ENCODE results near the gene SLC25A15.

The SLC25A15 gene

GRCh38 chr13:40793339-40793738, 3.9 kb downstream of the SLC25A15 start:
- Mint-ChIP-seq H3K36me3 (ENCODE audit: low read depth) (peaks cover 17% of the 10 kb centered on the region), H3K27me3 (ENCODE audit: low read depth) (no peaks in the 10 kb centered on the region), H3K4me3 (no peak overlapping the region)

GRCh38 chr13:40794414-40795368, 5.3 kb downstream of the SLC25A15 start:
- Mint-ChIP-seq H3K27me3 (ENCODE audit: low read depth) (no peaks in the 10 kb centered on the region), H3K4me1 (no peaks in the 10 kb centered on the region), H3K4me3 (no peak overlapping the region), H3K27ac (no peak overlapping the region), H3K9me3 (no peaks in the 10 kb centered on the region), H3K36me3 (ENCODE audit: low read depth) (peaks cover 29% of the 10 kb centered on the region)
- no peak for TF ChIP-seq CTCF (IDR thresholded peaks at IDR 0.05; ENCODE audit: unreplicated experiment in 3 of 3)

More at GRCh38 chr13:40793339-40793738, 3.9 kb downstream of the SLC25A15 start:
- Mint-ChIP-seq H3K9me3 (no peaks in the 10 kb centered on the region), H3K27ac (no peak overlapping the region), H3K4me1 (no peaks in the 10 kb centered on the region)
- TF ChIP-seq CTCF (IDR thresholded peaks at IDR 0.05; ENCODE audit: unreplicated experiment in 3 of 3) = no peak

- H3K9me3 Mint-ChIP-seq = no peaks in the 10 kb centered on the region
- peaks cover 44% of the 10 kb centered on the region for H3K36me3 Mint-ChIP-seq (ENCODE audit: low read depth)
- no peaks in the 10 kb centered on the region for H3K27me3 Mint-ChIP-seq (ENCODE audit: low read depth)
- no peak overlapping the region for H3K27ac Mint-ChIP-seq
- TF ChIP-seq CTCF (IDR thresholded peaks at IDR 0.05; ENCODE audit: unreplicated experiment in 3 of 3) = no peak
- no peak overlapping the region for H3K4me3 Mint-ChIP-seq
- no peaks in the 10 kb centered on the region for H3K4me1 Mint-ChIP-seq
Observed at GRCh38 chr13:40796649-40797048, 7.2 kb downstream of the SLC25A15 start.

- Mint-ChIP-seq H3K27me3 (ENCODE audit: low read depth) (no peaks in the 10 kb centered on the region), H3K9me3 (no peaks in the 10 kb centered on the region), H3K27ac (no peak overlapping the region), H3K4me3 (no peak overlapping the region), H3K36me3 (ENCODE audit: low read depth) (peaks cover 50% of the 10 kb centered on the region), H3K4me1 (no peaks in the 10 kb centered on the region)
- TF ChIP-seq CTCF (IDR thresholded peaks at IDR 0.05; ENCODE audit: unreplicated experiment in 3 of 3) = no peak
Observed at GRCh38 chr13:40798380-40798779, 9.0 kb downstream of the SLC25A15 start.

GRCh38 chr13:40799508-40799907, 10.1 kb downstream of the SLC25A15 start:
- TF ChIP-seq CTCF (IDR thresholded peaks at IDR 0.05; ENCODE audit: unreplicated experiment in 3 of 3) = no peak
- Mint-ChIP-seq H3K4me3 (no peak overlapping the region), H3K9me3 (no peaks in the 10 kb centered on the region), H3K4me1 (no peaks in the 10 kb centered on the region), H3K27ac (no peak overlapping the region), H3K27me3 (ENCODE audit: low read depth) (no peaks in the 10 kb centered on the region), H3K36me3 (ENCODE audit: low read depth) (peaks cover 56% of the 10 kb centered on the region)

- no peak for TF ChIP-seq CTCF (IDR thresholded peaks at IDR 0.05; ENCODE audit: unreplicated experiment in 3 of 3)
- H3K4me1 Mint-ChIP-seq = no peaks in the 10 kb centered on the region
- H3K4me3 Mint-ChIP-seq = no peak overlapping the region
- H3K27me3 Mint-ChIP-seq (ENCODE audit: low read depth) = no peaks in the 10 kb centered on the region
- no peak overlapping the region for H3K27ac Mint-ChIP-seq
- no peaks in the 10 kb centered on the region for H3K9me3 Mint-ChIP-seq
- H3K36me3 Mint-ChIP-seq (ENCODE audit: low read depth) = peaks cover 54% of the 10 kb centered on the region
Observed at GRCh38 chr13:40800559-40800958, 11.1 kb downstream of the SLC25A15 start.

Data from nephron (organoid).